Measurements from ENCODE around the gene COX14.

Gene COX14

DNA sequence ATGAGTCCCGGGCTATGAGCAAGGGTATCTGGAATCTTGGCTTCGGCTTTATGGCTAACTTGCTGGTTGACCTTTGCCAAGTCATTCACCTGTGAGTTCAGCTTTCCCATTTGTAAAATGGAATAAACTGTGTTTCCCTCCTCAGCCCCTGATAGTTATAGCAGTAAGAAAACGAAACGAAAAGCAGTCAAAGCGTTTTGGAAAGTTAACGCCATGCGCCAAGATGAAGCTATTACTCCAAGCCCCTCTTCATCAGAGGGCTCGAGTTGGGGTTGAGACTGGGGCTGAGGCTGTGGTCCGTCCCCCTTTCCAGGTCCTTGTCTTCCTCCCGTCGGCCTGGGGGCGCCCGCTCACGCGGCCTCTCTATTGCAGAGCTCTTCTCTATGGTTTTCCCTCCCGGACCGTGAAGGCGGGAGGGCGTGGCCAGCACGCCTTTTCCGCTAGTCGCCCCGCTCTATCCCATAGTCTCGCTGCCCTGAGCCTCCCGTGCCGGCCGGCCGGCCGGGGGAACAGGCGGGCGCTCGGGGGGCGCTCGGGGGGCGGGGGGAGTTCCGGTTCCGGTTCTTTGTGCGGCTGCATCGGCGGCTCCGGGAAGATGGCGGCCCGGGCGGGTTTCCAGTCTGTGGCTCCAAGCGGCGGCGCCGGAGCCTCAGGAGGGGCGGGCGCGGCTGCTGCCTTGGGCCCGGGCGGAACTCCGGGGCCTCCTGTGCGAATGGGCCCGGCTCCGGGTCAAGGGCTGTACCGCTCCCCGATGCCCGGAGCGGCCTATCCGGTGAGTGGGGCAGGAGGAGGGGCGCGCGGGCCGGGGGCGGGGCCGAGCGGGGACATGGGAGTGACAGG is 27.0 kb upstream of the COX14 start, which contains the start of gene SMARCD1:
SMARCD1 (plus strand) TSS at position 568 of the 840 bp plus-strand sequence; CDS start at position 596, 28 bp downstream.
- in situ Hi-C loops (cut with MboI; ENCODE audit: low sequenced_read_pairs) = no loop called here

GRCh38 chr12:50085615-50086072 is 26.4 kb upstream of the COX14 start:
- in situ Hi-C loops (cut with MboI; ENCODE audit: low sequenced_read_pairs) = no loop called here

DNA sequence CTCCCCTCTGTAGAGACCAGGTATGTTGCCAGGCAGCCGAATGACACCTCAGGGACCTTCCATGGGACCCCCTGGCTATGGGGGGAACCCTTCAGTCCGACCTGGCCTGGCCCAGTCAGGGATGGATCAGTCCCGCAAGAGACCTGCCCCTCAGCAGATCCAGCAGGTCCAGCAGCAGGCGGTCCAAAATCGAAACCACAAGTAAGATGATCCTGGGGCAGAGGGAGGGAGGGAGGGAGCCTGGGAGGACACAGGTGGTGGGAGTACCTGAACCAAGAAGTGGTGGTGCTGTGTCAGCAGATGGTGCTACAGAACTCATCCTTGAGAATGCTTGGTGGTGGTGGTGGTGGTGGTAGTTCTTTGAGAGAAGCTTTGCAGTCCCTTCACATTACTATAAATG is 25.9 kb upstream of the COX14 start:
- in situ Hi-C loops (cut with MboI; ENCODE audit: low sequenced_read_pairs) = no loop called here

DNA sequence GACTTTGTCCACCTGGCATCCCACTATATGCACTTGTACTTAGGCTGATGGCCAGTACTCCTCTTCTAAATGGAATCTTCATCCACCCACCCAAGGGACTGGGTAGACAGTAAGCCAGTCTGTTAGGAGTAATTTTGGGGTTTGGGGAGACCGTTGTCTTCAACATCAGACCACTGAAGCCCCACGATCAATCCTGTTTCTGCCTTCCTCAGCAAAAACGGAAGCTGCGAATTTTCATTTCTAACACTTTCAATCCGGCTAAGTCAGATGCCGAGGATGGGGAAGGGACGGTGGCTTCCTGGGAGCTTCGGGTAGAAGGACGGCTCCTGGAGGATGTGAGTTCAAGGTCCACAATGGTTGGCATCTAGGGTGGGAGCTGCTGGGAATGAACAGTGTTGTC is 24.9 kb upstream of the COX14 start:
- in situ Hi-C loops (cut with MboI; ENCODE audit: low sequenced_read_pairs) = no loop called here

DNA sequence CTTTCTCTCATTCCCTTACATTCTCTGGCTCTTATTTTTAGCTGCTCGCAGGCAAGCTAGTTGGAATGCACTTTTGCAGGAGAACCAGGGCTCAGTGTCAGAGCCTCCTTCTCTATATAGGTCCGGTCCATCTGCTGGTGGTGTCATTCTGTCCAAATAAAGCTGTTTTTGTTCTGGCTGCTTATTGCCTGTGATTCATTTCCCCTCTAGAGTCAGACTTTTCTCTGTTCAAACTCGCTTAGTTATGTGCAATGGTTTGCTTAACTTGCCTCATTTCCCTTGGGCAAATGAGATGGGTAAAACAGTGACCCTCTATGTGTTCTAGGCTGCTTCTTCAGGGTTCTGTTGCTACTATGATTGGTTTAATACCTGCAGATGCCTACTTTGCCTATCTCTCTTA is 24.0 kb upstream of the COX14 start:
- in situ Hi-C loops (cut with MboI; ENCODE audit: low sequenced_read_pairs) = no loop called here

- in situ Hi-C loops (cut with MboI; ENCODE audit: low sequenced_read_pairs) = no loop called here
Observed at GRCh38 chr12:50088577-50089335, 23.3 kb upstream of the COX14 start.

GRCh38 chr12:50089730-50090129 is 22.3 kb upstream of the COX14 start:
- in situ Hi-C loops (cut with MboI; ENCODE audit: low sequenced_read_pairs) = no loop called here

GRCh38 chr12:50090391-50090790 is 21.6 kb upstream of the COX14 start:
- in situ Hi-C loops (cut with MboI; ENCODE audit: low sequenced_read_pairs) = no loop called here

GRCh38 chr12:50097952-50098351 is 14.1 kb upstream of the COX14 start:
- in situ Hi-C loops (cut with MboI; ENCODE audit: low sequenced_read_pairs) = no loop called here

GRCh38 chr12:50099302-50100008 is 12.6 kb upstream of the COX14 start:
- in situ Hi-C loops (cut with MboI; ENCODE audit: low sequenced_read_pairs) = no loop called here

- in situ Hi-C loops (cut with MboI; ENCODE audit: low sequenced_read_pairs) = no loop called here
Observed at GRCh38 chr12:50100561-50100960, 11.5 kb upstream of the COX14 start.

DNA sequence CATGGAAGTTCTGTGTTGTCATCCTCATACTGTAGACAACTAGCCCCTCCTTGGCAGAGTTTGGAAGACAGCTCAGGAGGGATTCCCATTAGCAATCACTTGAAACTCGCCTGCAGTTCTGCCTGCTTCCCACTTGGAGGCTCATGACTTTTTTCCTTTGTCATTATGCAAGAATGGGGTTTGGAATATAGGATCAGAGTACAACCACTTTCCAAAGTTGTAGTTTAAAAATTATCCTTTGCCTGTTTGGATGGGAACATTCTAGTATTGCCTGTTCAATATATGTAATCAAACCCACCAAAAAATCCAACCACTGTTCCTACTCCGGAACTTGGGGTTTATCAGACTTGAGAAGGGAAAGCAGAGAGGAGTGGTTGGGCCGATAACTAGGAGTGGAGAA is 10.4 kb upstream of the COX14 start:
- in situ Hi-C loops (cut with MboI; ENCODE audit: low sequenced_read_pairs) = no loop called here

DNA sequence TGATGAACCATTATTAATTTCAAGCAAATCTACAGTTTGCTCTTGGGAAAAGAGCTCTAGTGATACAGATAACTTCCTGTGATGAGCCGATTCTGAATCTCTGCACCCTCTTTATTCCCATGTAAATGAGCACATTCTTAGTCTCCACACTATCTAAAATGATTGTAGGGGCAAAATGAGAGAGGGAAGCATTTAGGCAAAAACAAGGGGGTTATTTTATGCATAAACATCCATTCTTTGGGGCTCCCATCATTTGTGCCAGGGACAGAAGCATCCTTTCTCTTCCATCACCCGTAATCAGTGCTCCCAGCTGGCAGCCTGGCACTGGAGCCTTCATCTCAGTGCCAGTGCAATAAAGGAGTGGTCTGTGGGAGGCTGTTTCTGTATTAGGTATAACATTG is 9.9 kb upstream of the COX14 start:
- in situ Hi-C loops (cut with MboI; ENCODE audit: low sequenced_read_pairs) = no loop called here

GRCh38 chr12:50102646-50103309 is 9.3 kb upstream of the COX14 start:
- in situ Hi-C loops (cut with MboI; ENCODE audit: low sequenced_read_pairs) = no loop called here

GRCh38 chr12:50103351-50103750 is 8.7 kb upstream of the COX14 start:
- in situ Hi-C loops (cut with MboI; ENCODE audit: low sequenced_read_pairs) = no loop called here

DNA sequence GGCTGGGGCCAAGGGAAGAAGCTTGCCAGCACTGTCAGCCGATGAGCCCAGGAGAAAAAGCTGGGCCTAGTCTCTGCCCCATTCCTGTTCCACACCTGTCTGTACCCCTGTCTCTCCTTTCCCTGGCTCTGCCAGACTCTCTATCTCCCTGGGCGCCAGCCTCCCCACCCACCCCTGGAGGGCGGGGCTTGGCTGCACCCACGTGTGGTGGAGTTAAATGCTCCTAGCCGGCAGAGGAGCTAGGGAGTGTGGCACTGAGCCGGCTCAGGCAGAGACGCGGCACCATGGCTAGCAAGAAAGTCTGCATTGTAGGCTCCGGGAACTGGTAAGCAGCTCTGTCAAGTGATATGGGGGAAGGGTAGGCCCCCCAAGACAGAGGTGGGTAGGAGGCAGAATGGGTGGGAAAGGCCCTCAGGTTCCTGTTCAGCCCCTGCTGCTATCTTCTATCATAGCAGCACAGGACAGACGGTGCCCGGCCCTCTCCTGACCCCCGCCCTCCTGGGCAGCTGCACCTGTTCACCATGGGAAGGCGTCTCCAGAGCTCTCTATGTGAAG is 8.2 kb upstream of the COX14 start, which contains the start of gene GPD1:
GPD1 (plus strand) TSS at position 242 of the 555 bp plus-strand sequence; CDS start at position 285, 43 bp downstream.
- in situ Hi-C loops (cut with MboI; ENCODE audit: low sequenced_read_pairs) = no loop called here

DNA sequence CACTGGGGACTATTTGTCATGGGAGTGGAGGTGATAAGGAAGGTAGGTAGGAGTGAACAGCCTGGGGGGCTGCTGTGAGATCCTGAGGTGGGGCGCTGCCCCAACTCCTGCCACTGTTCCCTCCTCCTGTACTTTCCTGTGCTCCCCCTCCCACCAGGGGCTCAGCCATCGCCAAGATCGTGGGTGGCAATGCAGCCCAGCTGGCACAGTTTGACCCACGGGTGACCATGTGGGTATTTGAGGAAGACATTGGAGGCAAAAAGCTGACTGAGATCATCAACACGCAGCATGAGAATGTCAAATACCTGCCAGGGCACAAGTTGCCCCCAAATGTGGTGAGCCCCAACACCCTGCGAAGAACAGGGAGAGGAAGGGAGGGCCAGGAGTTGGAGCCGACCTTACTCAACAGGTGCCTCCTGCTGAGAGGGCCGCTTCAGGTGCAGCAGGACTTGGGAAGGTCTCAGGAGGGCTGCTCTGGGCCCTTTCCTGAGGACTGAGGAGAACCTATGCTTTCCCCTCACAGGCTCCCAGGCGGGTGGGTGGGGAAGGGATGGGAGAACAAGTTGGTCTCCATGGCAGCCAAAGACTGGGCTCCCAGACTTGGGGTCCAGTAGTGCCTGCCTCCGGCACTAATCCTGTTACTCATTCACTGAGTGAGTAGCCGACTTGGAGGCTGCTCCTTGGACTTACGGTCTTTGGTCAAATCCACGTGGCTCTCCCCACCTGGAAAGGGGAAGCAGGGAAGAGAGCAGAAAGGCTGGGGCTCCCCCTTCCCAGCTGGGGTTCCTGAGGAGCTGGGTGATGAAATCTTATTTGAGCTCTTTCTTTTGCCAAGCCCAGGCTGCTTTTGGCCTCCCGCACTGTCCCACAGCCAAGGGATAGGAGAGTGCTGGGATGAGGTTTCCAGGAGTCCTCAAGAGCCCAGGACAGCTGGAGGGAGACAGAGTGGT is 7.3 kb upstream of the COX14 start:
- in situ Hi-C loops (cut with MboI; ENCODE audit: low sequenced_read_pairs) = no loop called here

GRCh38 chr12:50105913-50106450 is 6.1 kb upstream of the COX14 start:
- in situ Hi-C loops (cut with MboI; ENCODE audit: low sequenced_read_pairs) = no loop called here

GRCh38 chr12:50106907-50107306 is 5.1 kb upstream of the COX14 start:
- in situ Hi-C loops (cut with MboI; ENCODE audit: low sequenced_read_pairs) = no loop called here

All from HL-60/S4 treated with phorbol 12-myristate 13-acetate at 8.2 ng/mL for 4 days and 3 days (cell line).